Mucosa of rectum (tissue), 2 donors: ENCODE results near the gene SEC23B.
"Not testable (repeated sequence)": the region's sequence is repeated elsewhere in the genome, so short reads cannot be mapped to it uniquely, and the experiment has no call there.

ENCODE experiments used
- H3K27ac ChIP-seq, 2 donors: one replicate each; pipeline ENCODE4 v1.7.0; 2013; ENCODE audit warnings: inconsistent platforms in 2 of 2, low read depth in 2 of 2, low read length in 2 of 2
- H3K27me3 ChIP-seq, 2 donors: one replicate each; pipeline ENCODE4 v1.7.0; 2013; ENCODE audit warnings: low read length in 2 of 2; ENCODE audit not compliant: control insufficient read depth in 2 of 2, insufficient read depth in 2 of 2
- H3K36me3 ChIP-seq, 2 donors: one replicate each; pipeline ENCODE4 v1.7.0; 2013; ENCODE audit warnings: low read length in 2 of 2; ENCODE audit not compliant: control insufficient read depth in 2 of 2, insufficient read depth in 2 of 2
- H3K4me1 ChIP-seq, 2 donors: one replicate each; pipeline ENCODE4 v1.7.0; 2013; ENCODE audit warnings: low read length in 2 of 2, mild to moderate bottlenecking in 1 of 2; ENCODE audit not compliant: control insufficient read depth in 2 of 2, insufficient read depth in 2 of 2
- H3K4me3 ChIP-seq, 2 donors: one replicate each; pipeline ENCODE4 v1.7.0; 2013; ENCODE audit warnings: low read length in 2 of 2
- H3K9ac ChIP-seq, 2 donors: one replicate each; pipeline ENCODE4 v1.7.0; 2013; ENCODE audit warnings: low read length in 2 of 2, low read depth in 1 of 2, mild to moderate bottlenecking in 1 of 2
- H3K9me3 ChIP-seq, 2 donors: one replicate each; pipeline ENCODE4 v1.7.0; 2013; ENCODE audit warnings: low read length in 2 of 2; ENCODE audit not compliant: control insufficient read depth in 2 of 2
- donor health status: healthy.
- donor health status: Normal muscosa, but diverticular disease.

SEC23B gene

DNA sequence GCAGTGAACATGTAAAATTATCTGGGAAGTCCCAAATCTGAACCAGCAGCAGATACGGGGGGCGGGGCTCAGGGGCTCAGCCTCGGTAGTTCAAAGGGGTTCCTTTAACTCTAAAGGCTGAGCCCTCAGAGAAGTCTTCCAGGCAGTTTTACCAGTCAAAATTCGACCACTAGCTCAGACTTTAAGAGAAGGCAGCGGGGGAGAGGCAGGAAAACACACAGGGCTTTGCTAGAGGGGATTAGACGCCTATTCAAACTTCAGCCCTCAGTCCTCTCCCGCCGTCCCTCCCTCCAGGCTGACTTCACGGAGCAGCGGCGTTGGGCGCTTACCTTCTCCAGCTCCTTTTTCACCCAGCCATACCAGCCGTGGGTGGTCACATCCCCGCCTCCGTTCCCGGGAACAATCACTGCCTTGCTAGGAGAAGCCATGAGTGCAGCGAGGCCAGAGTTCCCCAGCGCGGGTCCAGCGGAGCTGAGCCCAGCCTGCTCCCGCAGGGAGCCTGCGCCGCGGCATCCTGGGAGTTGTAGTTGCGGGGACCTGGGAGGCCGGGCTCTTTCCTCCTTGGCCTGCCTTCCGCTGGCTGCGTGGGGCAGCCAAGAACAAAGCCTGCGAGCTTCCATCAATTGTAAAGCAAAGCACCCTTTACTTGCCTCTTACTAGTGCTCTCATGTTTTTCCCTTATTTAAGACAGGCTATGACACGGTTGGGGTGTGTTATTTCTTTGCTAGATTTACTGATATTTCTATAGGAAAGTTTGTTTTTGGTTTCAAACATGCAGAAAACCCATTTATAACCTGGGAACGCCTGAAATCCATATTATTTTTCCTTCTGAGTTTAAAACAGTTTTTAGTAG lies 10.8 kb upstream of the SEC23B start, which contains the start of gene RBBP9:
TSS of gene RBBP9 (minus strand) at position 486 of the 853 bp plus-strand sequence. CDS start at position 428, 58 bp downstream.
- peak within 1 kb of the TSS; percentile 70 to 93 for H3K9ac ChIP-seq
- H3K36me3 ChIP-seq = peaks cover 0 to 3% of the 10 kb centered on the region in 2 donors
- H3K9me3 ChIP-seq = no peaks in the 10 kb centered on the region
- H3K27ac ChIP-seq = peak within 1 kb of the TSS in 1 of 2 donors; percentile 39
- no peaks in the 10 kb centered on the region for H3K27me3 ChIP-seq
- H3K4me3 ChIP-seq = peak within 1 kb of the TSS; percentile 92 to 93
- H3K4me1 ChIP-seq = peaks cover 7 to 10% of the 10 kb centered on the region in 2 donors

DNA sequence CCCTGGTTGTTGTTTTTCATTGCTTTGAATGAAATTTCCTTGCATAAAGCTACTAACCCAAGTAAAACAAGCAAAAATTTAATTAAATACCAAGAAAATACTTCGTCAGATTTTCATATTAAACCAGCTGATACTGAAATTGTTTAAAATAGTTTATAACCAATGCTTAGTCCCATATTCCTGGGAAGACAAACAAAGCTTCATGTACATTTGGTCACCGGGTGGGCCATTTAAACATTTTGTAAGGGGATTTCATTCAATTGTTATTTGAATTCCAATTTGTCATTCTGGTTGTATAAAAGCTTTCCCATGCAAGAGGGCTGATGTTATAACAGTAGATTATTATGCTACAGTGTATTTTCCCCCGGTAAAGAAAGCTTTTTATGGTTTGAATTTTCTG lies 10.1 kb upstream of the SEC23B start:
- peaks cover 7 to 10% of the 10 kb centered on the region in 2 donors for H3K4me1 ChIP-seq
- H3K4me3 ChIP-seq = peak overlapping the region in 1 of 2 donors; percentile 93
- no peaks in the 10 kb centered on the region for H3K9me3 ChIP-seq
- no peaks in the 10 kb centered on the region for H3K36me3 ChIP-seq
- no peak overlapping the region for H3K9ac ChIP-seq
- no peak overlapping the region for H3K27ac ChIP-seq
- no peaks in the 10 kb centered on the region for H3K27me3 ChIP-seq

DNA sequence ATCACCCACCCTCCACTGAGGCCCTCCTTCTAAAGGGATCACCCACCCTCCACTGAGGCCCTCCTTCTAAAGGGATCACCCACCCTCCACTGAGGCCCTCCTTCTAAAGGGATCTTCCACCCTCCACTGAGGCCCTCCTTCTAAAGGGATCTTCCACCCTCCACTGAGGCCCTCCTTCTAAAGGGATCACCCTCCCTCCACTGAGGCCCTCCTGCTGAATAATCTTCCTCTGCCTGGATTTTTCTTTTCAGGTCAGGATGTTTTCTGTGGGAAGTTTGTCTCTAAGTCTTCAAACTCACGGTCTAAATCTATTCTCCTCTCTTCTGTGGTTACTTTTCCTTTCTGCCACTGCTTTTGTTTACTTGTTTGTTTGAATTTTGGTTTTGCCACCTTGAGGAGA lies 6.1 kb upstream of the SEC23B start:
- H3K36me3 ChIP-seq, H3K4me1 ChIP-seq, H3K9me3 ChIP-seq, H3K27ac ChIP-seq, H3K9ac ChIP-seq, H3K4me3 ChIP-seq, H3K27me3 ChIP-seq: not testable (repeated sequence)

DNA sequence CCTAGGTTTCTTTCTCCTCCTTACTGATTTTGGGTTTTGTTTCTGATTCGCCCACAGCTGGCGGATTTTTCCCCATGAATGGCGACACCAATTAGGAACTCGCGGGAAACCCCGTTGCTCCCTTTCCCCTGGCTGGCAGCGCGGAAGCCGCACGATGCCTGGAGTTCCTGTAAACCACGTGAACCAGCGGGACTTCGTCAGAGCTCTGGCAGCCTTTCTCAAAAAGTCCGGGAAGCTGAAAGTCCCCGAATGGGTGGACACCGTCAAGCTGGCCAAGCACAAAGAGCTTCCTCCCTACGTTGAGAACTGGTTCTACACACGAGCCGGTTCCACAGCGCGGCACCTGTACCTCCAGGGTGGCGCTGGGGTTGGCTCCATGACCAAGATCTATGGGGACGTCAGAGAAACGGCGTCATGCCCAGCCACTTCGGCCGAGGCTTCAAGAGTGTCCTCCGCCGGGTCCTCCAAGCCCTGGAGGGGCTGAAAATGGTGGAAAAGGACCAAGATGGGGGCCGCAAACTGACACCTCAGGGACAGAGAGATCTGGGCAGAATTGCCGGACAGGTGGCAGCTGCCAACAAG lies 3.2 kb upstream of the SEC23B start:
- no peak overlapping the region for H3K4me3 ChIP-seq
- no peak overlapping the region for H3K9ac ChIP-seq
- H3K27ac ChIP-seq = no peak overlapping the region
- H3K36me3 ChIP-seq = no peaks in the 10 kb centered on the region
- H3K9me3 ChIP-seq = no peaks in the 10 kb centered on the region
- H3K4me1 ChIP-seq = peaks cover 3 to 14% of the 10 kb centered on the region in 2 donors
- H3K27me3 ChIP-seq = no peaks in the 10 kb centered on the region

DNA sequence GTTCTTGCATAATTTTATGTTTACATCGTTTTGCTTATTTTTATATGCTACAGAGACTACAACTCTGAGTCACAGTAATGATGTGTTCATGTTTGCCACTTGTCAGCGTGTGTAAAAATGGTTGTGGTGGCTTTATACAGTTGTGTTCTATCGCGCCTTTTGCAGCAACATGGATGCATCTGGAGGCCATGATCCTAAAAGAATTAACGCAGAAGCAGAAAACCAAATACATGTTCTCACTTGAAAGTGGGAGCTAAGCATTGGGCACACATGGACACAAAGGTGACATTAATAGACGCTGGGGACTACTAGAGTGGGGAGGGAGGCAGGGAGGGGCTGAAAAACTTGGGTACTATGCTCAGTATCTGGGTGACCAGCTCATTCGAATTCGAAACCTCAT lies 996 bp upstream of the SEC23B start:
- Histone ChIP-seq H3K4me1 (peaks cover 3 to 14% of the 10 kb centered on the region in 2 donors), H3K36me3 (peaks cover 7 to 9% of the 10 kb centered on the region in 2 donors), H3K9me3 (no peaks in the 10 kb centered on the region), H3K9ac (peak overlapping the region; percentile 98 to 99), H3K27ac (peak overlapping the region; percentile 99 to 100), H3K27me3 (no peaks in the 10 kb centered on the region), H3K4me3 (peak overlapping the region; percentile 99)

DNA sequence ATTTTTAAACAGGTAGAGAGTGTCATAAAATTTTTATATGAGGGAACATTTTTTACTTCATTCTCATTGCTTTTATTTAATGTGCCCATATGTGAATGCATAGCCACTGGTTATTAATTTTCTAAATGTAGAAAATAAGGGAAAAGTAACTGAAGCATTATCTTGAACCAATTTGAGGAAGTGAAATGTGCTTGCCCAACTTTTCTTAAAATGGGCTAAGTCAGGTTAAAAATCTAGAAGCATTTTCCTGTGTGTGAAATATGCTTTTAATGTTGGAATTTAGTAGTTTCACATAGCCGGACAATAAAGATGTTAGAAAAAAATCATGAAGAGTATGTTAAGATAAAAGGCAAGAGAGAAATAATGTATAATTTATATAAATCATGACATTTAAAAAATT lies 3.8 kb downstream of the SEC23B start:
- Histone ChIP-seq H3K9me3 (no peaks in the 10 kb centered on the region), H3K27me3 (no peaks in the 10 kb centered on the region), H3K9ac (no peak overlapping the region), H3K4me1 (peaks cover 3 to 14% of the 10 kb centered on the region in 2 donors), H3K4me3 (no peak overlapping the region), H3K27ac (no peak overlapping the region), H3K36me3 (peaks cover 29 to 30% of the 10 kb centered on the region in 2 donors)

DNA sequence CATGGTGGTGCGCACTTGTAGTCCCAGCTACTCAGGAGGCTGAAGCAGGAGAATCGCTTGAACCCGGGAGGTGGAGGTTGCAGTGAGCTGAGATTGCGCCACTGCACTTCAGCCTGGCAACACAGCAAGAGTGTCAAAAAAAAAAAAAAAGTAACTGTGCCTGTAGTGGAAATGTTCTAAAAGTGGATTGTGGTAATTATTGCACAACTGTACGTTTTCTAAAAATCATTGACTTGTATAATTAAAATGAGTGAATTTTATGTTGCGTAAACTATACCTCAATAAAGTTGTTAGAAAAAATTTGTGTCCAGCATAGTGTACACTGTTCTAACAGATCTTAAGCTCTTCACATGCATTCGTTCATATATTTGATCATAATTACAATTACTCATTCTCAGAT lies 5.5 kb downstream of the SEC23B start:
- Histone ChIP-seq H3K9me3 (no peaks in the 10 kb centered on the region), H3K4me3 (no peak overlapping the region), H3K36me3 (peaks cover 29 to 36% of the 10 kb centered on the region in 2 donors), H3K27me3 (no peaks in the 10 kb centered on the region), H3K9ac (no peak overlapping the region), H3K4me1 (peaks cover 0 to 8% of the 10 kb centered on the region in 2 donors), H3K27ac (no peak overlapping the region)

DNA sequence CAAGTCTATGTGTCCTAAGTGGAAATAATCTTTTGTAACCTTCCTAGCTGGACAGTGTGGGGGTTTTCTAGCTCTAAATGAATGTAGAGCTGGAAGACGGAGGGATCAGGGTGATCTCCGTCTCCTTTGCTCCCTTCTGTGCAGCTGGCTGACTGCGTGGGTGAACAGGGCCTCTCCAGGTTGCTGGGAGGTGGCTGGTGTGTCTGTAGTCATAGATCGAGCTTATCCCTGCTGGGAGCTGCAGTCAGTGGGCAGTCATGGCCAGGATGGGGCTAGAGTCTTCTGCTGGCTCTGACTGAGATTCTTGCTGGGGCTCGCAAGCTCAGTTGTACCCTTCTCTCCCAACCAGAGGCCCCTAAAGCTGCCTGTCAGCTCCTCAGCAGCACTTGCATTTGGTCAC lies 6.4 kb downstream of the SEC23B start:
- H3K9ac ChIP-seq = no peak overlapping the region
- no peak overlapping the region for H3K27ac ChIP-seq
- no peaks in the 10 kb centered on the region for H3K27me3 ChIP-seq
- H3K4me1 ChIP-seq = no peaks in the 10 kb centered on the region
- H3K4me3 ChIP-seq = no peak overlapping the region
- no peaks in the 10 kb centered on the region for H3K9me3 ChIP-seq
- H3K36me3 ChIP-seq = peaks cover 29 to 36% of the 10 kb centered on the region in 2 donors

DNA sequence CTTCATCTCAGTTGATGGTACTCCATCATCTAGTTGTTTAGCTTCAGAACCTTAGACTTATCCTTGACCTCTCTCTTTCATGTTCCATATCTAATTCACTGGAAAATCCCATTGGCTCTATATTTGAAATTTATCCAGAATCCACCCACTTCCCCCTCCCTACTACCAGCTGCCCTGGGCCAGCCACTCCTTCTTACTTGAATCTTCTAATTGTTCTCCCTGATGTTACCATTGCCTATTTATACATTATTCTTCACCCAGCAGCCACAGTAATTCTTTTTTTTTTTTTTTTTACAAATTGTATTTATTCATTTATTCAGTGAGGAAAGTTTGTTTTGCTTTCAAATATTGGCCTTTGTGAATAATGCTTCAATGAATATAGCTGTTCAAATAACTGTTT lies 8.2 kb downstream of the SEC23B start:
- H3K27ac ChIP-seq = no peak overlapping the region
- H3K4me3 ChIP-seq = no peak overlapping the region
- H3K36me3 ChIP-seq = peaks cover 20 to 30% of the 10 kb centered on the region in 2 donors
- no peaks in the 10 kb centered on the region for H3K27me3 ChIP-seq
- no peak overlapping the region for H3K9ac ChIP-seq
- no peaks in the 10 kb centered on the region for H3K4me1 ChIP-seq
- H3K9me3 ChIP-seq = no peaks in the 10 kb centered on the region

DNA sequence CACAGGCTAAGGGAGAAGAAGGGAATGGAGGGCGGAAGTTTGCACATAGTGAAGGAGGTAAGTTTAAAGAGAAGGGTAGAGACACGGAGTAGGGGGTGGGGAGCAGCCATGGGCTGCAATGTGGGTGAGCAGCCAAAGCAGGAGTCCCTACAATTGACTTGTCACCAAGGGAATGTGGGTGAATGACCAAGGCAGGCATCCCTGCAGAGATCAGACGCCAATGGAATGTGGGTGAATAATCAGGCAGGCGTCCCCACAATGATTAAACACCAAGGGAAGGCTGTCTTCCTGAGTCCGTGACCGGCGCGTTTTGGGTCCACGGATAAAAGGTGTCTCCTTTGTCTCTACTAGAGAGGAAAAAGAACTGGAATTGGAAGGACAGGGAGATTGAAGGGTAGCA lies 14.3 kb downstream of the SEC23B start:
- H3K27me3 ChIP-seq, H3K4me1 ChIP-seq: not testable (repeated sequence)
- H3K36me3 ChIP-seq = peaks cover 18 to 35% of the 10 kb centered on the region in 2 donors

More for the DNA sequence above, 14.3 kb downstream of the SEC23B start:
- H3K27ac ChIP-seq, H3K4me3 ChIP-seq, H3K9ac ChIP-seq, H3K9me3 ChIP-seq: not testable (repeated sequence)
